Activated CD4-positive, CD25-positive, alpha-beta regulatory T cell treated with anti-CD3 and anti-CD28 coated beads, Interleukin-2, amount 50 U/mL, for 24 hours (primary cell): ENCODE results near the gene ANKRD65.
"Not testable (repeated sequence)": the region's sequence is repeated elsewhere in the genome, so short reads cannot be mapped to it uniquely, and the experiment has no call there.

ENCODE experiments used
- ATAC-seq, 2 donors: fragments of 150-1000 bp; cut with Tn5 transposase; one replicate each; pipeline ENCODE4 v1.10.0; 2021; ENCODE audit warnings: mild to moderate bottlenecking in 1 of 2, moderate library complexity in 1 of 2

Gene ANKRD65

GRCh38 chr1:1415751-1416150 lies 5.3 kb downstream of the ANKRD65 start:
- ATAC-seq, result no peak

GRCh38 chr1:1412311-1412902 lies 8.7 kb downstream of the ANKRD65 start:
- ATAC-seq, result not testable (repeated sequence)

GRCh38 chr1:1411626-1412025 lies 9.4 kb downstream of the ANKRD65 start:
- no peak for ATAC-seq

GRCh38 chr1:1410238-1410637 lies 10.8 kb downstream of the ANKRD65 start:
- ATAC-seq, result not testable (repeated sequence)

- ATAC-seq, result peak; percentile 4 to 5
These were observed 13.3 kb downstream of the ANKRD65 start for GRCh38 chr1:1407636-1408318.

GRCh38 chr1:1406821-1407635 lies 14.0 kb downstream of the ANKRD65 start, which contains the start of gene MRPL20:
MRPL20 (minus strand) TSS chr1:1407293; CDS start chr1:1407217, 76 bp downstream.
- ATAC-seq, result peak; percentile 96 to 98

GRCh38 chr1:1406101-1406820 lies 14.8 kb downstream of the ANKRD65 start:
- ATAC-seq, result no peak

- no peak for ATAC-seq
These were observed 17.4 kb downstream of the ANKRD65 start for GRCh38 chr1:1403653-1404052.

- not testable (repeated sequence) for ATAC-seq
These were observed 18.1 kb downstream of the ANKRD65 start for GRCh38 chr1:1402901-1403392.

- ATAC-seq, result no peak
These were observed 18.8 kb downstream of the ANKRD65 start for GRCh38 chr1:1402072-1402900.

- ATAC-seq, result no peak
These were observed 19.5 kb downstream of the ANKRD65 start for GRCh38 chr1:1401457-1402010.

- ATAC-seq, result no peak
These were observed 20.3 kb downstream of the ANKRD65 start for GRCh38 chr1:1400576-1401456.

GRCh38 chr1:1399872-1400575 lies 21.1 kb downstream of the ANKRD65 start:
- no peak for ATAC-seq

- ATAC-seq, result peak; percentile 97 to 98
These were observed 21.7 kb downstream of the ANKRD65 start, which contains the start of gene CCNL2 for GRCh38 chr1:1399187-1399871. CCNL2 (minus strand) TSS chr1:1399335; CDS start chr1:1399306, 29 bp downstream.

- ATAC-seq, result peak; percentile 1 to 2
These were observed 22.3 kb downstream of the ANKRD65 start for GRCh38 chr1:1398677-1399186.

GRCh38 chr1:1397839-1398523 lies 23.1 kb downstream of the ANKRD65 start:
- ATAC-seq, result no peak

GRCh38 chr1:1395166-1395565 lies 25.9 kb downstream of the ANKRD65 start:
- no peak for ATAC-seq

- ATAC-seq, result no peak
These were observed 27.0 kb downstream of the ANKRD65 start for GRCh38 chr1:1394116-1394515.
